A549 (cell line): Measurements from ENCODE around the gene FAM131A. TPM values are rescaled to one million over a fixed set of nuclear protein-coding genes. Genes with fewer than 3 reads are reported as not detected.

ENCODE experiments used
- ATAC-seq, 2 experiments: fragments of 200-7000 bp in 1 of 2; fragments of >200 bp in 1 of 2; cut with Nextera tagmentation in 1 of 2; cut with Tn5 transposase in 1 of 2; 3 replicates each; pipeline versions ENCODE4 v1.8.0 to v1.9.1; 2018 to 2020; ENCODE audit warnings: mild to moderate bottlenecking in 1 of 2, moderate library complexity in 1 of 2
- CTCF ChIA-PET: fragments of 300-600 bp; sonication (Branson Sonifier 250); formaldehyde crosslinking; extraction: SDS; loops from one replicate; lab custom pipeline; 2021; ENCODE audit warnings: antibody characterized with exemption, inconsistent platforms; lab: Yijun Ruan, JAX
- POLR2A ChIA-PET: fragments of 350-600 bp; formaldehyde crosslinking; extraction: SDS; loops from one replicate; lab custom pipeline; 2021; ENCODE audit warnings: antibody characterized with exemption, inconsistent platforms; lab: Yijun Ruan, JAX
- DNase-seq, 2 experiments: peaks; one replicate each; pipeline versions ENCODE4 v3.0.0 to v3.0.0-alpha.2; 2011 to 2016; ENCODE audit warnings: low read depth in 1 of 2, low spot score in 1 of 2
- FAIRE-seq: peaks from 2 replicates; lab custom pipeline; 2011; peaks lifted over from hg19 to GRCh38; lab: Jason Lieb, UNC
- H3K27ac ChIP-seq, 2 experiments: fragments of >200 bp; sonication (Bioruptor Twin); formaldehyde crosslinking; 3 replicates each; pipeline ENCODE4 v1.5.1; 2016 to 2017
- H3K4me1 ChIP-seq: fragments of >200 bp; sonication (Bioruptor Twin); formaldehyde crosslinking; 3 replicates; pipeline ENCODE4 v1.6.1; 2016
- H3K4me2 ChIP-seq: fragments of >200 bp; sonication (Bioruptor Twin); formaldehyde crosslinking; 3 replicates; pipeline ENCODE4 v1.6.1; 2016
- H3K4me3 ChIP-seq: fragments of >200 bp; sonication (Bioruptor Twin); formaldehyde crosslinking; 3 replicates; pipeline ENCODE4 v1.5.1; 2016
- H3K9me3 ChIP-seq: fragments of >200 bp; sonication (Bioruptor Twin); formaldehyde crosslinking; 3 replicates; pipeline ENCODE4 v1.6.1; 2016
- BHLHE40 ChIP-seq: IDR thresholded peaks from 2 replicates; pipeline ENCODE4 v1.6.1; 2012; ENCODE audit warnings: low read depth, low read length, inconsistent platforms
- CEBPB ChIP-seq, 2 experiments: fragments of >200 bp in 1 of 2; sonication (Bioruptor Twin) in 1 of 2; formaldehyde crosslinking in 1 of 2; IDR thresholded peaks; 2 replicates each; pipeline ENCODE4 v1.6.1; 2012 to 2016
- CHD2 ChIP-seq: fragments of 150-350 bp; IDR thresholded peaks from 2 replicates; pipeline ENCODE4 v1.6.1; 2014; ENCODE audit warnings: low read length; ENCODE audit not compliant: partially characterized antibody
- CHD4 ChIP-seq: fragments of 200-600 bp; sonication (generic); IDR thresholded peaks from 2 replicates; pipeline ENCODE4 v1.6.1; 2016; ENCODE audit warnings: antibody characterized with exemption, mild to moderate bottlenecking, borderline replicate concordance
- FOSL2 ChIP-seq, 2 experiments: fragments of 450-650 bp in 1 of 2; fragments of >200 bp in 1 of 2; sonication (Bioruptor Twin) in 1 of 2; formaldehyde crosslinking; IDR thresholded peaks; 2 replicates each; pipeline versions ENCODE4 v1.5.0 to v1.6.1; 2016 to 2020; ENCODE audit warnings: mild to moderate bottlenecking in 1 of 2, moderate library complexity in 1 of 2
- HEYL ChIP-seq: fragments of 250-450 bp; sonication (Bioruptor Pico); IDR thresholded peaks from 2 replicates; pipeline ENCODE4 v1.8.0; 2021; ENCODE audit warnings: mild to moderate bottlenecking, moderate library complexity
- HOXB13 ChIP-seq: fragments of 250-450 bp; sonication (Bioruptor Pico); IDR thresholded peaks from 2 replicates; pipeline ENCODE4 v1.5.0; 2020; ENCODE audit warnings: low read depth, mild to moderate bottlenecking, moderate library complexity
- HOXB5 ChIP-seq: fragments of 250-450 bp; sonication (Bioruptor Pico); IDR thresholded peaks from 2 replicates; pipeline ENCODE4 v1.5.0; 2020; ENCODE audit warnings: mild to moderate bottlenecking, moderate library complexity
- KDM1A ChIP-seq: fragments of 200-600 bp; sonication (generic); IDR thresholded peaks from 2 replicates; pipeline ENCODE4 v1.6.1; 2016; ENCODE audit warnings: low read depth, mild to moderate bottlenecking
- MAFK ChIP-seq: fragments of 450-650 bp; IDR thresholded peaks from 2 replicates; pipeline ENCODE4 v1.6.1; 2014; ENCODE audit not compliant: partially characterized antibody
- NPAS2 ChIP-seq: fragments of 250-450 bp; sonication (Bioruptor Pico); IDR thresholded peaks from 2 replicates; pipeline ENCODE4 v1.8.0; 2022; ENCODE audit warnings: mild to moderate bottlenecking, moderate library complexity, borderline replicate concordance
- PHF8 ChIP-seq: fragments of 200-600 bp; sonication (generic); IDR thresholded peaks from 2 replicates; pipeline ENCODE4 v1.6.1; 2016; ENCODE audit warnings: low read depth, mild to moderate bottlenecking, antibody characterized with exemption, moderate library complexity, borderline replicate concordance
- RNF2 ChIP-seq: fragments of 200-600 bp; sonication (generic); IDR thresholded peaks from 2 replicates; pipeline ENCODE4 v1.6.1; 2016; ENCODE audit warnings: low read depth, mild to moderate bottlenecking, antibody characterized with exemption, moderate library complexity, borderline replicate concordance
- ZFP36 ChIP-seq: fragments of 450-650 bp; IDR thresholded peaks from 2 replicates; pipeline ENCODE4 v1.6.1; 2014; ENCODE audit warnings: borderline replicate concordance; ENCODE audit not compliant: partially characterized antibody
- ZNF302 ChIP-seq: fragments of 250-450 bp; sonication (Bioruptor Pico); IDR thresholded peaks from 2 replicates; pipeline ENCODE4 v1.9.0; 2021; ENCODE audit warnings: inconsistent platforms, mild to moderate bottlenecking, moderate library complexity
- WGBS: methylation state at CpG from one replicate; pipeline ENCODE4 v1.1.6; 2017; ENCODE audit errors: missing lambda C conversion rate; 5-methylcytosine and 5-hydroxymethylcytosine counted together
- polyA plus RNA-seq, 4 experiments: library from polyadenylated mRNA; depleted of rRNA in 3 of 4; stranded (reverse); fragments of >200 nt; fragmentation: RNase III in 1 of 4; extraction: RNeasy Plus Mini Kit Qiagen cat#74134 plus additional on column Dnase treatment in 1 of 4; gene quantifications; 2 replicates in 3 of 4; 3 replicates in 1 of 4; pipeline ENCODE4 v1.2.3, GENCODE V29; 2011 to 2017
- TF ChIP-seq, protein P1 (sequence below): IDR thresholded peaks from 2 replicates; pipeline ENCODE4 v1.6.1; 2012; ENCODE audit warnings: low read depth, borderline replicate concordance
- TF ChIP-seq, protein P2 (sequence below): fragments of 450-650 bp; IDR thresholded peaks from 2 replicates; pipeline ENCODE4 v1.6.1; 2014; ENCODE audit warnings: antibody characterized with exemption
- TF ChIP-seq, protein P3 (sequence below): fragments of >200 bp; sonication (Bioruptor Twin); formaldehyde crosslinking; IDR thresholded peaks from 3 replicates; pipeline ENCODE4 v1.5.1; 2016
- TF ChIP-seq, protein P4 (sequence below): fragments of 250-450 bp; sonication (Bioruptor Pico); IDR thresholded peaks from 2 replicates; pipeline ENCODE4 v1.5.0; 2021; ENCODE audit warnings: mild to moderate bottlenecking, moderate library complexity, borderline replicate concordance
- TF ChIP-seq, protein P5 (sequence below): IDR thresholded peaks from 2 replicates; pipeline ENCODE4 v1.6.1; 2012

The FAM131A gene
- polyA plus RNA-seq, 2 of the 4 experiments (the other 2 are of a cell fraction), result 5.2 to 6.1 TPM

DNA sequence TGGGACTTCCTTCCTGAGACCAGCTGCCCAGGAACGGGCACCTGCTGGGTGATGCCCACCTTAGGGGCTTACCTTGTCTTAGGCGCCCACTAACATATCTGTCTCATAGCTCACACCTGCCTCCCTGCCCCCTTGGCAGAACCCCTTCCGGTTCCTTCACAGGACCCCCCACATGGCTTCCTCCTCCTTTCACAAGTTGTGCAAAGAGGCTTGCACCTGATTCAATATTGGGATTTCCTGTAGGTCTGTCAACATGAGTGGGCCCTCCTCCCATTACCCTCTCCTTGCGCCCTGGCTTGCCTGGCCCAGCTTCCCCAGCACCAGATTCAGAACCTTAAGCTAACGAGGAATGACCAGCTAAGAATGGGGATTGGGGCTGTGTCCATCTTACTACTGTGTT lies 40.0 kb downstream of the FAM131A start:
- CTCF ChIA-PET, result interaction anchor here (0.6 to 13.6 kb wide), 4 partner anchors 14 to 164 kb away, joined by 3 to 171 read pairs (median 5); no protein-coding TSS in a partner anchor
- FAIRE-seq, result no peak
- POLR2A ChIA-PET, result no interaction called here

DNA sequence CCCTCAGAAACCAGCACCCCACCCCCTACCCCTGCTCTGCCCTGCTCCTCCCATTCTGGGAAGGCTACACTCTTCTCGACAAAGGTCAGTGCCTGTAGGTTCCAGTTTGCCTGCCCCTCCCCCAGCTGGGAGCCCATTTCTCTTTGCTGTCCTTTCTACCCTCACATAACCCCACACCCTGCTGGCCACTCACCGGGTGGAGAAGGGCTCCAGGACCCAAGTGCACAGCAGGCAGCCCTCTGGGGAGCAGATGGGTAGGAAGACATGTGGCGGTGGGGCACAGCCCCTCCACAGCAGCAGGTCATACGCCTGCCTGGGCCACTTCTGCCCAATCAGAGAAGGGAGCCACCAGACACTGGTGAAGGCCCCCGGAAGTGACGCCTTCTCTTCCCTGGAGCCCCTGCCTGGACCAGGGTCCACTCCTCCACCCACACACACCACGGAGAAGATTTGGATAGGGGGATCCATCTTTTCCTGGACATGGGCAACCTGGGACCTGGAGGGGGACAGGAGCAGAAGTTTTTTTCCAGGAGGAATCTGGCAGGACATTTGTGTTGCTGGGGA lies 40.6 kb downstream of the FAM131A start, which contains the start of gene THPO:
THPO (minus strand) TSS at position 326 of the 564 bp plus-strand sequence. CDS start 1,948 bp downstream, outside the sequence.
- FAIRE-seq, result no peak
- POLR2A ChIA-PET, result no interaction called here
- TF ChIP-seq CEBPB (IDR thresholded peaks at IDR 0.05), result no peak
- no peak for TF ChIP-seq HOXB13
- TF ChIP-seq BHLHE40, result no peak
- Histone ChIP-seq H3K9me3 (no peaks in the 10 kb centered on the region), H3K27ac (no peak within 1 kb of the TSS), H3K4me2 (no peak within 1 kb of the TSS), H3K4me1 (0 out of 3 replicates have a peak, but pooled peaks cover 4% of the 10 kb centered on the region), H3K4me3 (no peak within 1 kb of the TSS)
- no peak; a peak in 1 of 6 replicates for ATAC-seq
- no peak for DNase-seq
- CTCF ChIA-PET, result interaction anchor here (0.6 to 13.6 kb wide), 6 partner anchors 10 to 163 kb away, joined by 3 to 171 read pairs (median 3); no protein-coding TSS in a partner anchor
- WGBS, result 36% methylated on average over 3 of the region's 7 CpGs

More for the DNA sequence above, 40.0 kb downstream of the FAM131A start:
- DNase-seq, result no peak
- WGBS, result 77% methylated on average over 5 of the region's 5 CpGs
- Histone ChIP-seq H3K4me1 (0 out of 3 replicates have a peak, but pooled peaks cover 4% of the 10 kb centered on the region), H3K9me3 (no peaks in the 10 kb centered on the region), H3K4me3 (no peak overlapping the region), H3K4me2 (no peak overlapping the region), H3K27ac (no peak overlapping the region)
- no peak for ATAC-seq
- TF ChIP-seq ZFP36 (no peak), MAFK (no peak), CHD2 (no peak), ZNF302 (CRISPR knock-in tag) (no peak), PHF8 (no peak), CEBPB (IDR thresholded peaks at IDR 0.05) (no peak), KDM1A (no peak), HEYL (no peak), HOXB5 (CRISPR knock-in tag) (no peak), RNF2 (no peak), FOSL2 (IDR thresholded peaks at IDR 0.05) (no peak), FOSL2 (CRISPR knock-in tag; IDR thresholded peaks at IDR 0.05) (no peak), NPAS2 (CRISPR knock-in tag) (no peak), CHD4 (no peak)
- TF ChIP-seq, protein P1, sequence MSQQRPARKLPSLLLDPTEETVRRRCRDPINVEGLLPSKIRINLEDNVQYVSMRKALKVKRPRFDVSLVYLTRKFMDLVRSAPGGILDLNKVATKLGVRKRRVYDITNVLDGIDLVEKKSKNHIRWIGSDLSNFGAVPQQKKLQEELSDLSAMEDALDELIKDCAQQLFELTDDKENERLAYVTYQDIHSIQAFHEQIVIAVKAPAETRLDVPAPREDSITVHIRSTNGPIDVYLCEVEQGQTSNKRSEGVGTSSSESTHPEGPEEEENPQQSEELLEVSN, result no peak
- TF ChIP-seq, protein P2, sequence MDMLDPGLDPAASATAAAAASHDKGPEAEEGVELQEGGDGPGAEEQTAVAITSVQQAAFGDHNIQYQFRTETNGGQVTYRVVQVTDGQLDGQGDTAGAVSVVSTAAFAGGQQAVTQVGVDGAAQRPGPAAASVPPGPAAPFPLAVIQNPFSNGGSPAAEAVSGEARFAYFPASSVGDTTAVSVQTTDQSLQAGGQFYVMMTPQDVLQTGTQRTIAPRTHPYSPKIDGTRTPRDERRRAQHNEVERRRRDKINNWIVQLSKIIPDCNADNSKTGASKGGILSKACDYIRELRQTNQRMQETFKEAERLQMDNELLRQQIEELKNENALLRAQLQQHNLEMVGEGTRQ, result no peak
- TF ChIP-seq, protein P3, sequence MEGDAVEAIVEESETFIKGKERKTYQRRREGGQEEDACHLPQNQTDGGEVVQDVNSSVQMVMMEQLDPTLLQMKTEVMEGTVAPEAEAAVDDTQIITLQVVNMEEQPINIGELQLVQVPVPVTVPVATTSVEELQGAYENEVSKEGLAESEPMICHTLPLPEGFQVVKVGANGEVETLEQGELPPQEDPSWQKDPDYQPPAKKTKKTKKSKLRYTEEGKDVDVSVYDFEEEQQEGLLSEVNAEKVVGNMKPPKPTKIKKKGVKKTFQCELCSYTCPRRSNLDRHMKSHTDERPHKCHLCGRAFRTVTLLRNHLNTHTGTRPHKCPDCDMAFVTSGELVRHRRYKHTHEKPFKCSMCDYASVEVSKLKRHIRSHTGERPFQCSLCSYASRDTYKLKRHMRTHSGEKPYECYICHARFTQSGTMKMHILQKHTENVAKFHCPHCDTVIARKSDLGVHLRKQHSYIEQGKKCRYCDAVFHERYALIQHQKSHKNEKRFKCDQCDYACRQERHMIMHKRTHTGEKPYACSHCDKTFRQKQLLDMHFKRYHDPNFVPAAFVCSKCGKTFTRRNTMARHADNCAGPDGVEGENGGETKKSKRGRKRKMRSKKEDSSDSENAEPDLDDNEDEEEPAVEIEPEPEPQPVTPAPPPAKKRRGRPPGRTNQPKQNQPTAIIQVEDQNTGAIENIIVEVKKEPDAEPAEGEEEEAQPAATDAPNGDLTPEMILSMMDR, result no peak
- TF ChIP-seq, protein P4, sequence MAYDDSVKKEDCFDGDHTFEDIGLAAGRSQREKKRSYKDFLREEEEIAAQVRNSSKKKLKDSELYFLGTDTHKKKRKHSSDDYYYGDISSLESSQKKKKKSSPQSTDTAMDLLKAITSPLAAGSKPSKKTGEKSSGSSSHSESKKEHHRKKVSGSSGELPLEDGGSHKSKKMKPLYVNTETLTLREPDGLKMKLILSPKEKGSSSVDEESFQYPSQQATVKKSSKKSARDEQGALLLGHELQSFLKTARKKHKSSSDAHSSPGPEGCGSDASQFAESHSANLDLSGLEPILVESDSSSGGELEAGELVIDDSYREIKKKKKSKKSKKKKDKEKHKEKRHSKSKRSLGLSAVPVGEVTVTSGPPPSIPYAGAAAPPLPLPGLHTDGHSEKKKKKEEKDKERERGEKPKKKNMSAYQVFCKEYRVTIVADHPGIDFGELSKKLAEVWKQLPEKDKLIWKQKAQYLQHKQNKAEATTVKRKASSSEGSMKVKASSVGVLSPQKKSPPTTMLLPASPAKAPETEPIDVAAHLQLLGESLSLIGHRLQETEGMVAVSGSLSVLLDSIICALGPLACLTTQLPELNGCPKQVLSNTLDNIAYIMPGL (CRISPR knock-in tag), result no peak
- TF ChIP-seq, protein P5, sequence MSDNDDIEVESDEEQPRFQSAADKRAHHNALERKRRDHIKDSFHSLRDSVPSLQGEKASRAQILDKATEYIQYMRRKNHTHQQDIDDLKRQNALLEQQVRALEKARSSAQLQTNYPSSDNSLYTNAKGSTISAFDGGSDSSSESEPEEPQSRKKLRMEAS, result no peak
